HepG2 (cell line): ENCODE results near the gene SPC24. TPM values are rescaled to one million over a fixed set of nuclear protein-coding genes. Genes with fewer than 3 reads are reported as not detected.

ENCODE experiments used
- EHMT2 ChIP-seq: fragments of 200-600 bp; sonication (generic); IDR thresholded peaks from 2 replicates; pipeline ENCODE4 v1.7.0; 2017; ENCODE audit warnings: antibody characterized with exemption, low read depth, low read length, borderline replicate concordance
- ESRRA ChIP-seq: sonication (generic); formaldehyde crosslinking; IDR thresholded peaks from 2 replicates; pipeline ENCODE4 v1.5.1; 2020; ENCODE audit warnings: mild to moderate bottlenecking, low read depth, missing genetic modification reagents
- HDAC1 ChIP-seq: sonication (generic); formaldehyde crosslinking; IDR thresholded peaks from 2 replicates; pipeline ENCODE4 v1.5.1; 2020; ENCODE audit warnings: mild to moderate bottlenecking, missing genetic modification reagents
- LCORL ChIP-seq, 2 experiments: fragments of 450-650 bp in 1 of 2; sonication (generic) in 1 of 2; formaldehyde crosslinking in 1 of 2; IDR thresholded peaks; 2 replicates each; pipeline versions ENCODE4 v1.5.0 to v1.6.1; 2017 to 2020; ENCODE audit warnings: antibody characterized with exemption in 1 of 2, missing genetic modification reagents in 1 of 2
- NFKBIZ ChIP-seq: IDR thresholded peaks from 2 replicates; pipeline ENCODE4 v1.6.1; 2018; ENCODE audit warnings: missing genetic modification reagents, missing compliant biosample characterization
- NONO ChIP-seq, 2 experiments: fragments of 450-650 bp in 1 of 2; sonication (generic) in 1 of 2; formaldehyde crosslinking in 1 of 2; IDR thresholded peaks in 1 of 2; conservative IDR thresholded peaks in 1 of 2; 2 replicates each; pipeline versions ENCODE4 v1.6.1 to v1.8.0; 2017 to 2022; ENCODE audit warnings: mild to moderate bottlenecking in 1 of 2, missing genetic modification reagents in 1 of 2, moderate library complexity in 1 of 2
- NR3C1 ChIP-seq: sonication (generic); formaldehyde crosslinking; IDR thresholded peaks from 2 replicates; pipeline ENCODE4 v1.4.0; 2020; ENCODE audit warnings: missing genetic modification reagents
- PITX1 ChIP-seq: sonication (generic); formaldehyde crosslinking; IDR thresholded peaks from 2 replicates; pipeline ENCODE4 v1.5.1; 2020; ENCODE audit warnings: mild to moderate bottlenecking, missing genetic modification reagents
- SATB2 ChIP-seq: sonication (generic); formaldehyde crosslinking; IDR thresholded peaks from 2 replicates; pipeline ENCODE4 v1.5.0; 2020; ENCODE audit warnings: missing genetic modification reagents
- SIN3B ChIP-seq: fragments of 150-350 bp; IDR thresholded peaks from 2 replicates; pipeline ENCODE4 v1.6.1; 2014; ENCODE audit warnings: low read length
- ZFYVE20 ChIP-seq: sonication (generic); formaldehyde crosslinking; IDR thresholded peaks from 2 replicates; pipeline ENCODE4 v1.8.0; 2023; ENCODE audit warnings: low read depth, mild to moderate bottlenecking, moderate library complexity, missing genetic modification reagents, borderline replicate concordance
- ZNF292 ChIP-seq: sonication (generic); formaldehyde crosslinking; IDR thresholded peaks from 2 replicates; pipeline ENCODE4 v1.8.1; 2022; ENCODE audit warnings: mild to moderate bottlenecking, low read depth, missing genetic modification reagents, borderline replicate concordance
- ZNF569 ChIP-seq: sonication (generic); formaldehyde crosslinking; IDR thresholded peaks from 2 replicates; pipeline ENCODE4 v1.5.0; 2020; ENCODE audit warnings: mild to moderate bottlenecking, missing genetic modification reagents, moderate library complexity, borderline replicate concordance
- ZNF670 ChIP-seq: sonication (generic); formaldehyde crosslinking; IDR thresholded peaks from 2 replicates; pipeline ENCODE4 v1.8.0; 2022; ENCODE audit warnings: mild to moderate bottlenecking, missing genetic modification reagents, borderline replicate concordance
- ZNF687 ChIP-seq: sonication (generic); formaldehyde crosslinking; IDR thresholded peaks from 2 replicates; pipeline ENCODE4 v1.5.1; 2020; ENCODE audit warnings: mild to moderate bottlenecking, missing genetic modification reagents, moderate library complexity
- ZNF878 ChIP-seq: sonication (generic); formaldehyde crosslinking; IDR thresholded peaks from 2 replicates; pipeline ENCODE4 v1.8.1; 2023; ENCODE audit warnings: mild to moderate bottlenecking, missing genetic modification reagents, moderate library complexity
- ZSCAN21 ChIP-seq: sonication (generic); formaldehyde crosslinking; IDR thresholded peaks from 2 replicates; pipeline ENCODE4 v1.8.0; 2022; ENCODE audit warnings: mild to moderate bottlenecking, missing genetic modification reagents, moderate library complexity, borderline replicate concordance
- ZZZ3 ChIP-seq: sonication (generic); formaldehyde crosslinking; IDR thresholded peaks from 2 replicates; pipeline ENCODE4 v1.4.0; 2020; ENCODE audit warnings: missing genetic modification reagents, mild to moderate bottlenecking, borderline replicate concordance
- polyA plus RNA-seq, 8 experiments: library from polyadenylated mRNA; depleted of rRNA in 3 of 8; stranded (reverse) in 7 of 8; unstranded in 1 of 8; fragments of >200 nt; fragmentation: Illumina TruSeq in 4 of 8; extraction: Trizol in 4 of 8; gene quantifications; 2 replicates each; pipeline versions ENCODE4 v1.2.1 to v1.2.3, GENCODE V29; 2011 to 2016; ENCODE audit warnings: low read depth in 4 of 8, missing spikeins in 1 of 8, mixed read lengths in 1 of 8; ENCODE audit not compliant: insufficient read depth in 1 of 8
- total RNA-seq, 5 experiments: library from RNA; depleted of rRNA; stranded (reverse); fragments of >200 nt; fragmentation: Illumina TruSeq; extraction: Trizol; gene quantifications; 2 replicates each; pipeline ENCODE4 v1.2.3, GENCODE V29; 2016; ENCODE audit warnings: low read depth in 1 of 5
- TF ChIP-seq, protein P1 (sequence below): sonication (generic); formaldehyde crosslinking; IDR thresholded peaks from 2 replicates; pipeline ENCODE4 v1.4.0; 2020; ENCODE audit warnings: mild to moderate bottlenecking, missing genetic modification reagents, borderline replicate concordance
- TF ChIP-seq, protein P2 (sequence below): sonication (generic); formaldehyde crosslinking; IDR thresholded peaks from 2 replicates; pipeline ENCODE4 v1.8.0; 2022; ENCODE audit warnings: low read depth, missing genetic modification reagents

Gene SPC24
- total and polyA plus RNA-seq, 2 of the 13 experiments (the other 11 are each of a cell fraction or from before 2014, with no cell fraction given), result 10.0 to 46.2 TPM

DNA sequence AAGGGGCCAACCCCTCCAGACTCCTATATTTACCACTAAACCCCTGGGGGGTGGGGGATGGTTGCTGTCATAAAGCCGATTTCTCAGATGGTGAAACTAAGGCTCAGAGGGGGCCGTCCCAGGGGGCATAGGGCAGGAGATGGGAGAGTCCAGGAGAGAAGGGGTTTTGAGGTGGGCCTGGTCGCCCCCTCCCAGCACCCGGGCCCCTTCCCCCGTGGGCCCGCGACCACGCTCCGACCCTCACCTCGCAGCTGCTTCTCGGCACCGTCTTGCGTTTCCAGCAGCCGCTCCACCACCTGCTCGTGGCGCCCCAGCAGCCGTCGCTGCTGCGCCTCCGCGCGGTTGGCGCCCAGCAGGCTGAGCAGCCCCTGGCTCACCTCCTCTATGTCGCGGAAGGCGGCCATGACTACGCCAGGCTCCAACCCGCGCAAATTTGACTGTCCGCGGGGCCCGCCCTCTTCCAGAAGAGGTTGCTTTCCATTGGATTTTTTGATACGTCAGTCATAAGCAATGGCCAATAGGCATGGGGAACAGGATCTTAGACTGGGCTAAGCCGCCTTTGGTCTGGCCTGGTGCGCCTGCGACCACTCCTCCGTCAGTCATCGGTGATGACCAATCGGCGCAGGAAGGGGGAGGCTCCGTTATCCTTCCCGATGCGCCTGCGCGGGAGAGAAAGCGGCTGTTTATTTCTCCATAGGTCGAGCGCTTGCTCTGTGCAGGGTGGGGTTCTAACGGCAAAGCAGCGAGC, at the start of gene SPC24 (continued):
- TF ChIP-seq, protein P1, sequence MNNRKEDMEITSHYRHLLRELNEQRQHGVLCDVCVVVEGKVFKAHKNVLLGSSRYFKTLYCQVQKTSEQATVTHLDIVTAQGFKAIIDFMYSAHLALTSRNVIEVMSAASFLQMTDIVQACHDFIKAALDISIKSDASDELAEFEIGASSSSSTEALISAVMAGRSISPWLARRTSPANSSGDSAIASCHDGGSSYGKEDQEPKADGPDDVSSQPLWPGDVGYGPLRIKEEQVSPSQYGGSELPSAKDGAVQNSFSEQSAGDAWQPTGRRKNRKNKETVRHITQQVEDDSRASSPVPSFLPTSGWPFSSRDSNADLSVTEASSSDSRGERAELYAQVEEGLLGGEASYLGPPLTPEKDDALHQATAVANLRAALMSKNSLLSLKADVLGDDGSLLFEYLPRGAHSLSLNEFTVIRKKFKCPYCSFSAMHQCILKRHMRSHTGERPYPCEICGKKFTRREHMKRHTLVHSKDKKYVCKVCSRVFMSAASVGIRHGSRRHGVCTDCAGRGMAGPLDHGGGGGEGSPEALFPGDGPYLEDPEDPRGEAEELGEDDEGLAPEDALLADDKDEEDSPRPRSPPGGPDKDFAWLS (CRISPR knock-in tag), result no peak
- TF ChIP-seq ESRRA (no peak), ZNF687 (CRISPR knock-in tag) (peak; percentile 71), EHMT2 (no peak), ZZZ3 (CRISPR knock-in tag) (no peak), ZNF670 (CRISPR knock-in tag) (no peak), SIN3B (peak; percentile 95), ZNF292 (CRISPR knock-in tag) (no peak), HDAC1 (CRISPR knock-in tag) (peak; percentile 94), PITX1 (no peak), NONO (IDR thresholded peaks at IDR 0.05) (no peak), NONO (CRISPR knock-in tag; conservative IDR thresholded peaks at IDR 0.05) (peak; percentile 67), SATB2 (CRISPR knock-in tag) (no peak), ZNF569 (CRISPR knock-in tag) (no peak), ZSCAN21 (peak; percentile 72; the same call in 1 of the 2 replicates), NFKBIZ (CRISPR knock-in tag) (no peak), ZFYVE20 (CRISPR knock-in tag) (peak; percentile 76; the same call in 1 of the 2 replicates), LCORL (IDR thresholded peaks at IDR 0.05) (no peak), LCORL (CRISPR knock-in tag; IDR thresholded peaks at IDR 0.05) (no peak), ZNF878 (CRISPR knock-in tag) (peak; percentile 88; the same call in 1 of the 2 replicates), NR3C1 (CRISPR knock-in tag) (no peak)
- TF ChIP-seq, protein P2, sequence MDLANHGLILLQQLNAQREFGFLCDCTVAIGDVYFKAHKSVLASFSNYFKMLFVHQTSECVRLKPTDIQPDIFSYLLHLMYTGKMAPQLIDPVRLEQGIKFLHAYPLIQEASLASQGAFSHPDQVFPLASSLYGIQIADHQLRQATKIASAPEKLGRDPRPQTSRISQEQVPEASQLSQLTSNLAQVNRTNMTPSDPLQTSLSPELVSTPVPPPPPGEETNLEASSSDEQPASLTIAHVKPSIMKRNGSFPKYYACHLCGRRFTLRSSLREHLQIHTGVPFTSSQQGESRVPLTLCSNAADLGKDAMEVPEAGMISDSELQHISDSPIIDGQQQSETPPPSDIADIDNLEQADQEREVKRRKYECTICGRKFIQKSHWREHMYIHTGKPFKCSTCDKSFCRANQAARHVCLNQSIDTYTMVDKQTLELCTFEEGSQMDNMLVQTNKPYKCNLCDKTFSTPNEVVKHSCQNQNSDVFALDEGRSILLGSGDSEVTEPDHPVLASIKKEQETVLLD, result no peak
